K562 (cell line): Measurements from ENCODE around the gene LPIN1. TPM values are rescaled to one million over a fixed set of nuclear protein-coding genes. Genes with fewer than 3 reads are reported as not detected.
A peak's percentile ranks its signal among the peaks of the same experiment; 100 is the strongest.

Experiments
- CREB1 ChIP-seq, 2 experiments: sonication (generic) in 1 of 2; formaldehyde crosslinking in 1 of 2; IDR thresholded peaks; 2 replicates each; pipeline versions ENCODE4 v1.6.1 to v1.8.0; 2012 to 2022; ENCODE audit warnings: inconsistent platforms in 1 of 2, mild to moderate bottlenecking in 1 of 2, missing genetic modification reagents in 1 of 2, moderate library complexity in 1 of 2
- CTCF ChIP-seq, 3 experiments: IDR thresholded peaks in 2 of 3; conservative IDR thresholded peaks in 1 of 3; 2 replicates each; pipeline ENCODE4 v1.5.1; 2011 to 2012; ENCODE audit warnings: low read length in 3 of 3, mild to moderate bottlenecking in 3 of 3, control low read depth in 2 of 3, improper control_type of control experiment in 1 of 3, inconsistent platforms in 1 of 3, low read depth in 1 of 3, mixed read lengths in 1 of 3, moderate library complexity in 1 of 3; ENCODE audit not compliant: insufficient read depth in 2 of 3
- ELF1 ChIP-seq: fragments of 200-800 bp; sonication (Bioruptor generic); IDR thresholded peaks from 2 replicates; pipeline ENCODE4 v1.6.1; 2016; ENCODE audit warnings: missing genetic modification characterization, missing compliant biosample characterization
- ETV6 ChIP-seq, 3 experiments: fragments of 150-350 bp in 1 of 3; sonication (generic) in 1 of 3; formaldehyde crosslinking in 1 of 3; IDR thresholded peaks; 2 replicates each; pipeline versions ENCODE4 v1.6.1 to v1.8.0; 2014 to 2022; ENCODE audit warnings: borderline replicate concordance in 2 of 3, low read depth in 2 of 3, antibody characterized with exemption in 1 of 3, low read length in 1 of 3, mild to moderate bottlenecking in 1 of 3, missing genetic modification reagents in 1 of 3
- FOXP4 ChIP-seq: sonication (generic); formaldehyde crosslinking; IDR thresholded peaks from 2 replicates; pipeline ENCODE4 v1.8.0; 2022; ENCODE audit warnings: mild to moderate bottlenecking, missing genetic modification reagents, borderline replicate concordance
- JUN ChIP-seq, 2 experiments: sonication (generic) in 1 of 2; formaldehyde crosslinking in 1 of 2; IDR thresholded peaks; 2 replicates each; pipeline versions ENCODE4 v1.6.1 to v1.8.0; 2012 to 2022; ENCODE audit warnings: borderline replicate concordance in 2 of 2, mild to moderate bottlenecking in 2 of 2, improper control_type of control experiment in 1 of 2, low read depth in 1 of 2, low read length in 1 of 2, missing genetic modification reagents in 1 of 2
- NR3C1 ChIP-seq: sonication (generic); formaldehyde crosslinking; IDR thresholded peaks from 2 replicates; pipeline ENCODE4 v1.8.1; 2022; ENCODE audit warnings: missing genetic modification reagents
- PHTF2 ChIP-seq: fragments of 250-450 bp; sonication (Bioruptor Pico); IDR thresholded peaks from 2 replicates; pipeline ENCODE4 v1.5.0; 2021; ENCODE audit warnings: mild to moderate bottlenecking
- ZBTB34 ChIP-seq: fragments of 250-450 bp; sonication (Bioruptor Pico); IDR thresholded peaks from 2 replicates; pipeline ENCODE4 v1.8.0; 2021; ENCODE audit warnings: mild to moderate bottlenecking, moderate library complexity
- polyA plus RNA-seq, 8 experiments: library from polyadenylated mRNA; depleted of rRNA in 4 of 8; stranded (reverse) in 5 of 8; unstranded in 3 of 8; fragments of >200 nt; fragmentation: Nextera tagmentation in 2 of 8; fragmentation: Illumina TruSeq in 1 of 8; extraction: Ambion mirVana in 2 of 8; extraction: Trizol in 1 of 8; gene quantifications; 2 replicates each; pipeline versions ENCODE4 v1.2.1 to v1.2.3, GENCODE V29; 2011 to 2014; ENCODE audit warnings: inconsistent platforms in 1 of 8, missing spikeins in 1 of 8
- total RNA-seq, 7 experiments: library from RNA; depleted of rRNA in 6 of 7; stranded (reverse); fragments of >200 nt in 6 of 7; fragmentation: Illumina TruSeq in 2 of 7; extraction: Trizol in 2 of 7; gene quantifications; 2 replicates each; pipeline versions ENCODE4 v1.2.1 to v1.2.3, GENCODE V29; 2011 to 2021; ENCODE audit warnings: low replicate concordance in 1 of 7

LPIN1 gene
- total and polyA plus RNA-seq, 9 of the 15 experiments (the other 6 are each of a cell fraction or from before 2014, with no cell fraction given), result 9.2 to 84.0 (median 27.8) TPM

- TF ChIP-seq JUN (IDR thresholded peaks at IDR 0.05; ENCODE audit: borderline replicate concordance, low read depth, low read length), result peak; percentile 86
- no peak for TF ChIP-seq JUN (CRISPR knock-in tag; IDR thresholded peaks at IDR 0.05; ENCODE audit: borderline replicate concordance)
- no peak for TF ChIP-seq NR3C1
- no peak for TF ChIP-seq PHTF2 (CRISPR knock-in tag)
- TF ChIP-seq CREB1 (IDR thresholded peaks at IDR 0.05), result no peak
- no peak for TF ChIP-seq CREB1 (CRISPR knock-in tag; IDR thresholded peaks at IDR 0.05)
- peak in 1 of 2 experiments; percentile 53; a peak in 1 of 4 replicates for TF ChIP-seq ETV6 (IDR thresholded peaks at IDR 0.05; ENCODE audit: borderline replicate concordance in 1 of 2, low read depth in 2 of 2, low read length in 1 of 2)
- TF ChIP-seq ETV6 (CRISPR knock-in tag; IDR thresholded peaks at IDR 0.05; ENCODE audit: borderline replicate concordance), result no peak
- TF ChIP-seq ELF1 (tag), result peak; percentile 57; the same call in 1 of the 2 replicates
- no peak for TF ChIP-seq ZBTB34 (CRISPR knock-in tag)
- peak; percentile 68 to 81 (median 71) for TF ChIP-seq CTCF (IDR thresholded peaks at IDR 0.05 in 2 of 3, conservative IDR thresholded peaks at IDR 0.05 in 1 of 3; ENCODE audit: insufficient read depth in 2 of 3, low read depth in 1 of 3, low read length in 3 of 3)
- no peak for TF ChIP-seq FOXP4 (CRISPR knock-in tag)
These were observed 83.7 kb downstream of the LPIN1 start (continued) for GRCh38 chr2:11829947-11830707.
